Loucy (cell line): ENCODE data around the gene FBXW9.

ENCODE experiments used
- H2AFZ ChIP-seq: fragments of 200-600 bp; sonication (generic); 2 replicates; pipeline ENCODE4 v1.6.0; 2016; ENCODE audit warnings: antibody characterized with exemption, mild to moderate bottlenecking, low read length, moderate library complexity
- H3F3A ChIP-seq: fragments of 200-600 bp; 2 replicates; pipeline ENCODE4 v1.6.0; 2016; ENCODE audit warnings: antibody characterized with exemption, low read depth, mild to moderate bottlenecking
- H3K27me3 ChIP-seq: fragments of 200-600 bp; sonication (generic); 2 replicates; pipeline ENCODE4 v1.6.1; 2014; ENCODE audit warnings: low read length, mild to moderate bottlenecking; ENCODE audit not compliant: insufficient read depth, poor library complexity, severe bottlenecking
- H3K36me3 ChIP-seq: fragments of 200-600 bp; sonication (generic); 2 replicates; pipeline ENCODE4 v1.6.1; 2016; ENCODE audit warnings: low read length; ENCODE audit not compliant: insufficient read depth
- H3K4me1 ChIP-seq: fragments of 200-600 bp; sonication (generic); 2 replicates; pipeline ENCODE4 v1.5.1; 2014; ENCODE audit warnings: low read length, mild to moderate bottlenecking; ENCODE audit not compliant: insufficient read depth, poor library complexity, severe bottlenecking
- H3K4me2 ChIP-seq: fragments of 200-600 bp; sonication (generic); 2 replicates; pipeline ENCODE4 v1.6.0; 2014; ENCODE audit warnings: antibody characterized with exemption, low read length, low read depth, mild to moderate bottlenecking; ENCODE audit not compliant: poor library complexity, severe bottlenecking
- H3K4me3 ChIP-seq: fragments of 200-600 bp; sonication (generic); 2 replicates; pipeline ENCODE4 v1.5.1; 2014; ENCODE audit warnings: low read length, mild to moderate bottlenecking, mixed read lengths; ENCODE audit not compliant: poor library complexity, severe bottlenecking
- H3K79me2 ChIP-seq: fragments of 200-600 bp; sonication (generic); 2 replicates; pipeline ENCODE4 v1.6.1; 2014; ENCODE audit warnings: low read length; ENCODE audit not compliant: insufficient read depth
- H3K9ac ChIP-seq: fragments of 200-600 bp; sonication (generic); 2 replicates; pipeline ENCODE4 v1.6.0; 2014; ENCODE audit warnings: mild to moderate bottlenecking, low read depth, low read length, moderate library complexity; ENCODE audit not compliant: poor library complexity, severe bottlenecking
- H3K9me2 ChIP-seq: fragments of 200-600 bp; sonication (generic); replicated peaks from 2 replicates; pipeline ENCODE4 v1.6.1; 2016; ENCODE audit warnings: low read depth, low read length, mixed read lengths
- H3K9me3 ChIP-seq: fragments of 200-600 bp; sonication (generic); 2 replicates; pipeline ENCODE4 v1.6.1; 2014; ENCODE audit warnings: mild to moderate bottlenecking, antibody characterized with exemption, low read length, low read depth; ENCODE audit not compliant: insufficient read depth
- H4K20me1 ChIP-seq: fragments of 200-600 bp; sonication (generic); 2 replicates; pipeline ENCODE4 v1.6.0; 2014; ENCODE audit warnings: antibody characterized with exemption, low read length, mild to moderate bottlenecking; ENCODE audit not compliant: insufficient read depth, poor library complexity, severe bottlenecking
- EZH2phosphoT487 ChIP-seq: fragments of 200-600 bp; IDR thresholded peaks from 2 replicates; pipeline ENCODE4 v1.6.1; 2018; ENCODE audit warnings: antibody characterized with exemption, mild to moderate bottlenecking, moderate library complexity, borderline replicate concordance
- TF ChIP-seq, protein P1 (sequence below): fragments of 200-600 bp; sonication (generic); conservative IDR thresholded peaks from 2 replicates; pipeline ENCODE4 v1.5.1; 2014; ENCODE audit warnings: mild to moderate bottlenecking, antibody characterized with exemption, low read length

FBXW9 gene

DNA sequence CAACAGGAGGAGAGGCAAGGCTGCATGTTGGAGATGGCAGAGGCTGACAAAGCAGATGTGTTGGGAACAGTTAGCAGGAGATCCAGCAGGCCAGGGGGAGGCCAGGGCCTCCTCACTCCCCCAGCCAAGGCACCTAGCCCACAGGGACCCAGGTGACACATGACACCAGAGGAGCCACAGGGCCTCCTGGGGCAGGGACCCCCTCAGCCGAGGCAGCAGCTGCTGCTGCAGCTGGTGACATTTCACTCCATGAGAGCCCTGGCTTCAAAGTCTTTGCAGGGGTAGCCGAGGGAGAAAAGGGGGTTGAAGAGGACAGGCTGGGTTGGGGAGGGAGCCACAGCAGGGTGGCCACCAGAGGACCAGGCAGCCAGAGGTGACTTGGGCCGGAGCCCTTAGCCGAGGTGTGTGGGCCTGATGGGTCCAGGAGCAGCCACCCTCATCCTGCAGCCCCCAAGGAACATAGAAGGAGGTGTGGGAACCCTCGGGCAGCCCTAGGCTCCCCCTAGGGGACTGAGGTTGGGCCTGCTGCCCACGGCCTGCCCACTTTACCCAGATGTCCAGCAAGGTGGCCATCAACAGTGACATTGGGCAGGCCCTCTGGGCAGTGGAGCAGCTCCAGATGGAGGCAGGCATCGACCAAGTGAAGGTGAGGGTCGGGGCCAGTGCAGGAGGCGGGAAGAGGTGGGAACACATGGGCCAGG is 8.8 kb downstream of the FBXW9 start, which contains the start of gene GNG14:
GNG14 (plus strand) TSS at position 503 of the 701 bp plus-strand sequence; CDS start at position 554, 51 bp downstream.
- TF ChIP-seq, protein P1, sequence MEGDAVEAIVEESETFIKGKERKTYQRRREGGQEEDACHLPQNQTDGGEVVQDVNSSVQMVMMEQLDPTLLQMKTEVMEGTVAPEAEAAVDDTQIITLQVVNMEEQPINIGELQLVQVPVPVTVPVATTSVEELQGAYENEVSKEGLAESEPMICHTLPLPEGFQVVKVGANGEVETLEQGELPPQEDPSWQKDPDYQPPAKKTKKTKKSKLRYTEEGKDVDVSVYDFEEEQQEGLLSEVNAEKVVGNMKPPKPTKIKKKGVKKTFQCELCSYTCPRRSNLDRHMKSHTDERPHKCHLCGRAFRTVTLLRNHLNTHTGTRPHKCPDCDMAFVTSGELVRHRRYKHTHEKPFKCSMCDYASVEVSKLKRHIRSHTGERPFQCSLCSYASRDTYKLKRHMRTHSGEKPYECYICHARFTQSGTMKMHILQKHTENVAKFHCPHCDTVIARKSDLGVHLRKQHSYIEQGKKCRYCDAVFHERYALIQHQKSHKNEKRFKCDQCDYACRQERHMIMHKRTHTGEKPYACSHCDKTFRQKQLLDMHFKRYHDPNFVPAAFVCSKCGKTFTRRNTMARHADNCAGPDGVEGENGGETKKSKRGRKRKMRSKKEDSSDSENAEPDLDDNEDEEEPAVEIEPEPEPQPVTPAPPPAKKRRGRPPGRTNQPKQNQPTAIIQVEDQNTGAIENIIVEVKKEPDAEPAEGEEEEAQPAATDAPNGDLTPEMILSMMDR: no peak
- no peak for TF ChIP-seq EZH2phosphoT487
- no peak within 1 kb of the TSS for H2AFZ ChIP-seq
- H3K4me1 ChIP-seq: peaks cover 12% of the 10 kb centered on the region
- H3K4me2 ChIP-seq: peak within 1 kb of the TSS; percentile 73
- H3K79me2 ChIP-seq: peaks cover 36% of the 10 kb centered on the region; the same call in 1 of the 2 replicates
- no peaks in the 10 kb centered on the region for H4K20me1 ChIP-seq
- H3K4me3 ChIP-seq: peak within 1 kb of the TSS; percentile 76
- no peaks in the 10 kb centered on the region for H3K27me3 ChIP-seq
- H3K9me2 ChIP-seq: no peaks in the 10 kb centered on the region
- peak within 1 kb of the TSS; percentile 87 for H3K9ac ChIP-seq
- H3F3A ChIP-seq: no peaks in the 10 kb centered on the region
- no peaks in the 10 kb centered on the region for H3K36me3 ChIP-seq
- no peaks in the 10 kb centered on the region for H3K9me3 ChIP-seq

DNA sequence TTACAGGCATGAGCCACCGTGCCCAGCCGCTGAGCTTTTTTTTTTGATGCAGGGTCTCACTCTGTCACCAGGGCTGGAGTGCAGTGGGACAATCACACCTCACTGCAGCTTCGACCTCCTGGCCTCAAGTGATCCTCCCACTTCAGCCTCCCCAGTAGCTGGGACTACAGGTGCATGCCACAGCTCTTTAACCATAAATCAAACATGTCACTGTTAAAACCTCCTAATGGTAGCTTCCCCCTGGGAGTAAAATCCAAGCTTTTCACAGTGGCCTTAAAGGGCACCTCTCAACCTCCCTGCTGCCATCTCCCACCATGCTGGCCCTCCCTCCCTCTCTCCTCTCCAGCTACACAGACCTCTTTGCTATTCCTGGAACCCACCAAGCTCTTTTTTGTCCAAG is 10.6 kb downstream of the FBXW9 start:
- no peak overlapping the region for H2AFZ ChIP-seq
- H3K27me3 ChIP-seq: no peaks in the 10 kb centered on the region
- no peak overlapping the region for H3K4me3 ChIP-seq
- peaks cover 4% of the 10 kb centered on the region for H3F3A ChIP-seq
- peaks cover 9% of the 10 kb centered on the region for H3K4me1 ChIP-seq
- no peaks in the 10 kb centered on the region for H3K9me3 ChIP-seq
- no peaks in the 10 kb centered on the region for H4K20me1 ChIP-seq
- H3K79me2 ChIP-seq: peaks cover 29% of the 10 kb centered on the region; the same call in 1 of the 2 replicates
- H3K36me3 ChIP-seq: no peaks in the 10 kb centered on the region
- TF ChIP-seq EZH2phosphoT487: no peak
- TF ChIP-seq, protein P1: no peak
- H3K9me2 ChIP-seq: no peaks in the 10 kb centered on the region
- H3K4me2 ChIP-seq: no peak overlapping the region
- no peak overlapping the region for H3K9ac ChIP-seq

DNA sequence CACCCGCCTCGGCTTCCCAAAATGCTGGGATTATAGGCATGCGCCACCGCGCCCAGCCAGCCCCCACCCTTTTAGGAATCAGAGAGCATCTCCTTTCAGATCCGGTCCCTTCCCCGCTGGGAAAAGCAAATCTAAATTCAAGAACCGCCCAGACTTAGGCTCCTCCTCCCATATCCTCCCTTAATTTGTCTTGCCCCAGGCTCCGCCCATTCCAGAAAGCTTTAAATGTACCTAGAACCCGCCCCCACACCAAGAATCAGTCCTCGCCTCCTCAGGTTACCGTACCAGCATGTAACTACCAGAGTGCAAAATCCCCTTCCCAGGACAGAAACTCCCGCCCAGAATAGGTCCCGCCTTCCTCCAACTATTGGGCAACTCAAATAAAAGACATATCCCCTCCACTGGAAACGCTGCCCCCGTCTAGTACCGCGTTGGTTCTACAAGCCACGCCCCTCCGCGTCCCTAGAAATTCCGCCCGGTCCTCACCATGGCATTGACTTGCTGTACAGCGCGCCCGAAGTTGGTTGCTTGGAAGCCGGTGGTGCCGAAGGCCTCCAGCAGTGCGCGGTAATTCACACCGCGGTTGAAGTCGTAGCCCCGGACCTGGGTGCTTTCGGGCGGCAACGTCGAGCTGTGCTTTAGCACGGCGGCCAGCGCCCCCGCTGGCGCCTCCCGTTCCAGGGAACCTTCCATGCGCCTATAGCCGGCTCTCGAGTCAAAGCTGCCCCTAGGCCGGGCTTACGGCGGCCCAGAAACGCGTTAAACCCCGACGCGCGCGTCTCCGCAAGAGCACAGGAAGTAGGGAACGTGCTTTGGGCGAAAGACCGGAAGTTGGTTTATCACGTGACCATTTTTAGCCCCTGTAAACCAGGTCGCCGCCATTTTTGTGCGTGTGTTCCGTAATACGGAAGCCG is 15.1 kb downstream of the FBXW9 start, which contains the start of gene DHPS:
DHPS (minus strand) TSS at position 807 of the 914 bp plus-strand sequence; CDS start at position 693, 114 bp downstream.
- Histone ChIP-seq H4K20me1 (peaks cover 11% of the 10 kb centered on the region), H3K4me2 (peak within 1 kb of the TSS; percentile 65), H3K4me3 (peak within 1 kb of the TSS; percentile 85), H3K4me1 (peaks cover 8% of the 10 kb centered on the region), H2AFZ (peak within 1 kb of the TSS; percentile 84), H3K79me2 (peaks cover 17% of the 10 kb centered on the region), H3K9me2 (no peaks in the 10 kb centered on the region), H3K27me3 (no peaks in the 10 kb centered on the region), H3K9me3 (no peaks in the 10 kb centered on the region), H3F3A (peaks cover 4% of the 10 kb centered on the region), H3K36me3 (peaks cover 28% of the 10 kb centered on the region; the same call in 1 of the 2 replicates), H3K9ac (peak within 1 kb of the TSS; percentile 89)
- TF ChIP-seq EZH2phosphoT487: no peak
- TF ChIP-seq, protein P1: no peak
